T-helper 1 cell treated with Interleukin-12 subunit alpha and Interleukin-12 subunit beta and Interleukin-4 antibody, amounts not matched to agents 30 ng/mL and 1 ng/mL, for 36 hours (primary cell): ENCODE data around the gene DNM1. TPM values are rescaled to one million over a fixed set of nuclear protein-coding genes. Genes with fewer than 3 reads are reported as not detected.
"Not testable (repeated sequence)": the region's sequence is repeated elsewhere in the genome, so short reads cannot be mapped to it uniquely, and the experiment has no call there.

Experiments
- intact Hi-C: fragments of 100-400 bp; cut with micrococcal nuclease; formaldehyde crosslinking; loops from one replicate; pipeline ENCODE4 v1.15.1; 2024
- total RNA-seq: library from RNA; stranded (reverse); gene quantifications from 2 replicates; pipeline ENCODE4 v1.2.3, GENCODE V29; 2022

Gene DNM1
- total RNA-seq, 1 donor from 2014 or later: 0.49 TPM

GRCh38 chr9:128175726-128176125, 27.5 kb upstream of the DNM1 start:
- intact Hi-C loops: no loop called here

DNA sequence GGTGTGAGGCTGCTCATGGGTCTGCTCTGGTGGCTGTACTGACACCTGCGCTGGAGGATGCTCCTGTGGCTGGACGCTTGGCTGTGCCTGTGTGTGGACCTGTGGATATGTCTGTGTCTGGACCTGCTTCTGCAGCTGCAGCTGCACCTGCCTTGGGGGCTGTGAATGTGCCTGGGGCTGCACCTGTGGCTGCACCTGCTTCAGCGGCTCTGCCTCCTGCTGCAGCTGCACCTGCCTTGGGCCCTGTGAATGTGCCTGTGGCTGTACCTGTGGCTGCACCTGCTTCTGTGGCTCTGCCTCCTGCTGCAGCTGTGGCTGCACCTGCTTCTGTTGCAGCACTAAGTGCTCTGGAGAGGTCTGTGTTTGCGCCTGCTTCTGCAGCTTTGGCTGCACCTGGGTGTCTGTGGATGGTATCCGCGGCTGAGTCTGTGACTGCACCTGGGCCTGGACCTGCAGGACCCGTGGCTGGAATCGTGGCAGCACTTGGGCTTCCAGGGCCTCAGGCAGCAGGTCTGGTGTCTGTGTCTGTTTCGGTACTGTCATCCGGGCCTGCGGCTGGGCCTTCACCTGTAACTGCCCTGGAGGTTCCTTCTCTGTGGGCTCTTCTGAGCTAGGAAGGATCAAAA, 24.3 kb upstream of the DNM1 start:
- intact Hi-C loops: no loop called here

DNA sequence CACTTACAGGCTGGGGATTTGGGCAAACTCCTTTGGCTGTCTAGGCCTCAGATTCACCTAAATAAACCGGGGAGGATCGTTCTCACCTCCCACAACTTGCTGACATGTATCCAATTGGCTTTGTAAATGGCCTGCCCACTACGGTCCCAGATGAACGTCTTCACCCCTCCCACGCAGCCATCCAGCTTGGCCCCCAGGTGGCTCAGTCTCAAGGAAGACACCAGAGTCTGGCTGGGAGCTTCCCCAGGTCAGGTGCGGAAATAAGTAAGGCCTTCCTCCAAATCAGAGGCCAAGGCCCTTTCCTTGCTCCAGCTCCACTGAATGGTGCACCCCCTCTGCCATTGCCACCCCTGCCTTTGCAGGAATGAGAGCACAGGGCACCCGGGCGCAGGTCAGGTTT, 23.2 kb upstream of the DNM1 start:
- intact Hi-C loops: no loop called here

DNA sequence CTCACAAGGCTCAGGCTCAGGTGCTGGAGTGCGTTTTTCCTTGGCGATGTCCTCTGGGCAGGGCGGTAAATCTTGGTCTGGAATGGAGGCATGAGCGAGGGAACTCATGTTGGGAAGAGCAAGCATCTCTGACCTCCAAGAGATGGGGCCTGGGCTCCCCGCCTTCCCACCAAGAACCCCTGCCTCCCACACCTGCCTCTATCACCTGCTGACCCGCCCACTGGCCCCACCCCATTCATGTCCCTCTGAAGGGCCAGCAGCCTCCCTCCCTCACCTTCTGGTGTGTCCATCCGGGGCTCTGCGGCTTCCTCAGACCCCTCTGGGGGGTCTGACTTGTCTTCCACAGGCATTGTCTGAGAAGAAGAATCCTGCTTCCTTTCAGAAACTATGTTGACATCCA, 22.7 kb upstream of the DNM1 start:
- intact Hi-C loops: no loop called here

- intact Hi-C loops: not testable (repeated sequence)
Observed at GRCh38 chr9:128181480-128181879, 21.7 kb upstream of the DNM1 start.

- intact Hi-C loops: no loop called here
Observed at GRCh38 chr9:128182893-128183588, 20.1 kb upstream of the DNM1 start.

DNA sequence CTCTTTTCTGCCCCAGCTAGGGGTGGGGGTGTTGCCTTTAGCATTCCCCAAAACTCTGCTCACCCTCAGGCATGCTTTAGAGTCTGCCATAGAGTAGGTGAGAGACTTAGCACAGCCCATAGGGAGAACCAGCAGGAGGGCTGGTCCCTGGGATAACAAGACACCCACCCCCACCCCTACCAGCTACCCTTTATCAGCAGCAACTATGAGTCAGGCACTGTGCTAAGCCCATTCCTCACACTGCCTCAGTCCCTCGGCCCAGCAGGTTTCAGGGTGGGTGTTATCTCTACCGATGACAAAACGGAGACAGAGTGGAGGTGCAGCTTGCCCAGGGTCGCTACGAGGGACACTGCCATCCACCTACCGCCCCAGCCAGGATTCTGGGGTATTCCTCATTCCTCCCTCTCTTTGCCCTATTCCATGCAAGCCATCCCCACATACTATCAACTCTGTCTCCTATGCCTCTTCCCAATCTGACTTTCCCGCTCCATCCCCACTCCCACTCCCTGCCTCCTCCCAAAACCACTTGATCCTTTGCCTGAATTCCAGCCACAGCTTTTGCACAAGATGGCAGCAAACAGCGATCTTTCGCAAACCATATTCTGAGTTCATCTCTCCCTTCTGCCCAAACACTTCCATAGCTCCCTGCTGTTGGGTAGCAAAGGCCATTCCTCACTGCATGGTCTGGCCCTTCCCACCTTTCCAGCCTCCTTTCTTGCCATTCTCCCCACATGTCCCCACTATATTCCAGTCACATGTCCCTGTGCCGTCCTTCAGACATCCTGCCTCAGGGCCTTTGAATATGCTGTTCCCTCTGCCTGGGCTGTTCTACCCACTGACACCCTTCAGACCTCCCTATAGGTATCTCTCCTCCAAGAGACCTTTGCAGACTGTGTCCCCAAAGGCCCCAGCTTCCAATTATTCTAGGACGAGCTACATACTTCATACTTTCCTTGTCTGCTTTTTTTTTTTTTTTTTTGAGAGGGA, 16.9 kb upstream of the DNM1 start:
- intact Hi-C loops: no loop called here

DNA sequence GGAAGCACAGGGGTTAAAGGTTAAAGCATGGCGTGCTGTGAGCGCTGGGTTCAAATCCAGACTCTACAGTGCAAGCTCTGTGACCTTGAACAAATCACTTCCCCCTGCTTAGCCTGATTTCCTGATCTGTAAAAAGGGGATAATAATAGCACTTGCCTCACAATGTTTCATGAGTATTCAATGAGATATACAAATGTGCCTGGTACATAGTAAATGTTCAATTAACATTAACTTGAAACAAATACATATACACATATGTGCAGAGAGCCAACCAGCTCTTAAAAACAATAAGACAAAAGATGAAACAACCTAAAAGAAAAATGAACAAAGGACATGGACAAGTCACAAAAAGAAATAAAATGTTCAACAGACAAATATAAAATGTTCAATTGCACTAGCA, 15.8 kb upstream of the DNM1 start:
- intact Hi-C loops: no loop called here

DNA sequence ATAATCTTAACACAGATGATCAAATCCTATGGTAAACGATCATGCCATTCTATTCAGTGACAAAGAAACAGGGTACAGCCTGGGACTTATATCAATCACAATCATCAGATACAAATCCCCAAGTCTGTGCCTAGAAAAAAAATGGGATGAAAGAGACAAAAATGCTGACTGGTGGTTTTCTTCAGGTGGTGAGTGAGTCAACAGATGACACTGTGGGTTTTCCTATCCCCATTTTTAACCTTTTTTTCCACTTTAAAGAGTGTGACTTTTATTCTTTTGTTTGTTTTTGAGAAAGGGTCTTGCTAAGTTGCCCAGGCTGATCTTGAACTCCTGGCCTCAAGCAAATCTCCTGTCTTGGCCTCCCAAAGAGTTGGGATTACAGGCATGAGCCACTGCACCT, 15.0 kb upstream of the DNM1 start:
- intact Hi-C loops: no loop called here

DNA sequence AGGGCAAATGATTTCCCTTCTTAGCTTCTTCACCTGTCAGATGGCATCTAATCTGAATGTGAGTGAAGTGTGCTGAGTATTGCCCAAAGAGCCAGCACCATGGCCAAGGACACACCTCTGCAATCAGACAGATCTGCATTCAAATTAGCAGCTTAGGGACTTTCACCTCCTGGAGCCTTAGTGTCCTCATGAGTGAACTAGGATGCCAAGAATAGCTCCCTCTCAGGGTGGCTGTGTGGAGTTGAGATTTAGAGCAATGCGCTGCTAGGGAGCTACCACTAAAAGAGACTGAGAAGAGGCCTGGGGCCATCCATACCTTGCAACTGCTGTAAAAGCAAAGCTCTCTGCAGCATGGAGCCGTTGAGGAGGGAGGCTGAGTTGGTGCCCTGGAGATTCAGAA, 13.2 kb upstream of the DNM1 start:
- intact Hi-C loops: loop anchor here (2.0 to 5.0 kb wide), 4 partner anchors 29 to 362 kb away; partner anchors contain the start of genes COQ4, SPTAN1, TRUB2 and URM1

- intact Hi-C loops: loop anchor here (1.0 to 5.0 kb wide), 7 partner anchors 13 to 362 kb away; partner anchors contain the start of genes BBLN, COQ4, DNM1 and SLC27A4
Observed at GRCh38 chr9:128190516-128191405, 12.4 kb upstream of the DNM1 start.

DNA sequence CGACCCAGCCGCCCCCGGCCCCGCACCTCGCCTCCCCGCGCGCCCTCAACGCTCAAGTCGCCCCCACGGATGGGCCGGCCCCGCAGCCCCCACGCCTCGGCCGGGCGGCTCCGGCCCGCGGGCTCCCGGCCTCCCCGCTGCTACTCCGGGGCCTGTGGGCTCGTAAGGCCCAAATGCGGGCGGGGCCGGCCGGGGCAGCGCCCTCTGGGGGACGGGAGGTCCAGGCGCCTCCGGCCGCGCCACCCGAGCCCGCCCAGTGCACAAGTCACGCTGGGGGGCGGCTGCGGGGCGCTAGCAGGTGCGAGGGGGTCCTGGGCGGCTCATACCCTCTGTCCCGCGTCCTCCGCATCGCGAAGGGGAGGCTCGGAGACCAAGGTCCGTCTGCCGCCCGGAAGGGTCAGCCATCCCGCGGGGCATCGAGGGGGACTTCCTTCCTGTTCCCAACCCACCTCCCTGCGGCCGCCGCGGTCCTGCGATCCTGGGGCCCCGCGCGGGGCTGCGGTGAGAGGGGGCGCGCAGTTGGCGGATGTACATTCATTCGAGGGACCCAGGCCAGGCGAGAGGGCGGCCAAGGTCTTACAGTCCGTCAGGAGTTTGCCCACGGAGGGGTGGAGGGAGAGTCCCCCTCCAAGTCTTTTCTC, 11.7 kb upstream of the DNM1 start, which contains the start of gene CIZ1:
TSS of gene CIZ1 (minus strand) at position 167 of the 641 bp plus-strand sequence. CDS start 715 bp downstream, outside the sequence.
- intact Hi-C loops: loop anchor here (1.0 to 5.0 kb wide), 7 partner anchors 12 to 361 kb away; partner anchors contain the start of genes BBLN, COQ4, DNM1 and SLC27A4

GRCh38 chr9:128192601-128193371, 10.4 kb upstream of the DNM1 start:
- intact Hi-C loops: loop anchor here (5.0 kb wide), 1 partner anchor 360 kb away; the partner anchor contains the start of gene SPTAN1

DNA sequence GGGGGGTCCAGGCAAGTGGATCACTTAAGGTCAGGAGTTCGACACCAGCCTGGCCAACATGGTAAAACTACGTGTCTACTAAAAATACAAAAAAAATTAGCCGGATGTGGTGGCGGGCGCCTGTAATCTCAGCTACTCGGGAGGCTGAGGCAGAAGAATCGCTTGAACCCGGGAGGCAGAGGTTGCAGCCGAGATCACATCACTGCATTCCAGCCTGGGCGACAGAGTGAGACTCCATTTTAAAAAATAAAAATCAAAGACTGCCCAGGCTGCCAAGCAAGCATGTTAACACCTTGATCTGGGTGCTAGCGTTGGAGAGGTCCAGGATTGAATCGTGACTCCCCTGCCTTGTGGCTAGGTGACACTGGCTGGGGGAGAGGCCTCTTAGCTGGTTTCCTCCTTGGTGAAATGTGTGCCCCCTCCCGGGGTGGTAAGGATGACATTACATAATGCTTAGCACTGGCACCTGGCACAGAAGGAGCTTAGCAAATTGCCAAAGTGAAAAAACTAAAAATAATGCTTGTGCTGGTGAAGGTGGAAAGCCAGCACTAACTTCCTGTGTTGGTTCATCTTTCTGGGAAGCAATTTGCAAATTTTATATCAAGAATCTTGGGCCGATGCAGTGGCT, 9.6 kb upstream of the DNM1 start:
- intact Hi-C loops: loop anchor here (5.0 kb wide), 1 partner anchor 359 kb away; the partner anchor contains the start of gene SPTAN1

DNA sequence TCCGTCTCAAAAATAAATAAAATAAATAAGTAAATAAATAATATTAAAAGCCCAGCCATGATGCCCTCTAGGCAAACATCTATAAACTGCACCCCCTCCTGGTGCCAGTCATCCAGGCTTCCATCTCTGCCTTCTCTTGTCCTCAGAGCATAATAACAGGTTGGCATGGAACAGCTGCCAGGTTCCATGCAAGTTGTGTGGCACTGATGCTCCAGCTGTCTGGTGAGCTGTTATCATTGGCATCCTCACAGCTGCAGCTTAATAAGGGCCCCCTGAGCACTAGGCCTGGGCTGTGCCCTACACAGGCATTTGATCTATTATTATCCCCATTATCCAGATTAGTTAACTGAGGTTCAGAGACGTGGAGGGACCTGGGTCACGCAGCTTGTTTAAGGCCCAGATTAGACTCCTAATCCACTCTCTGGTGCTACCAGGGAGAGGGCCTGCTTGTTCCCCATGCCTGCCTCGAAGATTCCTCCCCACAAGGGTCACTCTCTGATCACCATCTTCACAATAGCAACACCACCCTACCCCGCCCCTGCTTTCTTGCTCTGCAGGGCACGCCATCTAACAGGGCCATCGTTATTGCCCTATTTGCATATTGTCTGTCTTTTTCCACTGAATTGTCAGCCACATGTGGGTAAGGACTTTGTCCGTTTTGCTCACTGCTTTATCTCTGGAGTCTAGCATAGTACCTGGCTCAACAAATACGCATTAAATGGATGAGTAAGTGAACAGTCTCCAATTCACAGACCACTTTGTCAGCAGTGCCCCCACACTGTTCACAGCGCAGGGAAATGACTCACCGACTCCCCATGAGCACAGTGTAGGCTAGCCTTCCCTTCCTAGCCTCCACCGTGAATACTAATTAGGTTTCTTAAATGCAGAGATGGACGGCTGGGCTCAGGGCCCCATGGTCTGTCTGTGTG, 1.5 kb upstream of the DNM1 start:
- intact Hi-C loops: loop anchor here (5.0 kb wide), 1 partner anchor 74 kb away; the partner anchor contains the start of gene PTGES2

- intact Hi-C loops: loop anchor here (1.0 to 5.0 kb wide), 8 partner anchors 11 to 909 kb away; partner anchors contain the start of genes BBLN, CIZ1, GOLGA2 and NAIF1
Observed at GRCh38 chr9:128202648-128203023, 543 bp upstream of the DNM1 start.
